Large intestine (tissue), 3 donors: Measurements from ENCODE around the gene TRIM39. TPM values are rescaled to one million over a fixed set of nuclear protein-coding genes. Genes with fewer than 3 reads are reported as not detected.
"Not testable (repeated sequence)": the region's sequence is repeated elsewhere in the genome, so short reads cannot be mapped to it uniquely, and the experiment has no call there.

Experiments used
- DNase-seq, 2 donors: peaks; one replicate each; pipeline versions ENCODE4 v3.0.0 to v3.0.0-alpha.2; 2013
- H3K27ac ChIP-seq: one replicate; pipeline ENCODE4 v1.5.1; 2013; ENCODE audit warnings: low read length
- H3K27me3 ChIP-seq: 2 replicates; pipeline ENCODE4 v1.6.1; 2013; ENCODE audit warnings: low read length; ENCODE audit not compliant: control insufficient read depth, insufficient read depth
- H3K36me3 ChIP-seq: 2 replicates; pipeline ENCODE4 v1.6.1; 2013; ENCODE audit warnings: low read length; ENCODE audit not compliant: control insufficient read depth, insufficient read depth
- H3K4me1 ChIP-seq: one replicate; pipeline ENCODE4 v1.6.1; 2013; ENCODE audit warnings: low read length; ENCODE audit not compliant: control insufficient read depth, insufficient read depth
- H3K4me3 ChIP-seq: one replicate; pipeline ENCODE4 v1.5.1; 2013; ENCODE audit warnings: low read length
- H3K9me3 ChIP-seq: one replicate; pipeline ENCODE4 v1.6.1; 2013; ENCODE audit warnings: mild to moderate bottlenecking, low read depth, low read length, moderate library complexity; ENCODE audit not compliant: control insufficient read depth
- WGBS: methylation state at CpG from one replicate; pipeline ENCODE4 v1.1.5; 2013; ENCODE audit warnings: low lambda C conversion rate; ENCODE audit not compliant: insufficient coverage; 5-methylcytosine and 5-hydroxymethylcytosine counted together
- polyA plus RNA-seq: library from polyadenylated mRNA; unstranded; fragments of 120-200 nt; gene quantifications from one replicate; pipeline ENCODE4 v1.2.1, GENCODE V29; 2013

TRIM39 gene
- polyA plus RNA-seq, 1 donor = 10.9 TPM

DNA sequence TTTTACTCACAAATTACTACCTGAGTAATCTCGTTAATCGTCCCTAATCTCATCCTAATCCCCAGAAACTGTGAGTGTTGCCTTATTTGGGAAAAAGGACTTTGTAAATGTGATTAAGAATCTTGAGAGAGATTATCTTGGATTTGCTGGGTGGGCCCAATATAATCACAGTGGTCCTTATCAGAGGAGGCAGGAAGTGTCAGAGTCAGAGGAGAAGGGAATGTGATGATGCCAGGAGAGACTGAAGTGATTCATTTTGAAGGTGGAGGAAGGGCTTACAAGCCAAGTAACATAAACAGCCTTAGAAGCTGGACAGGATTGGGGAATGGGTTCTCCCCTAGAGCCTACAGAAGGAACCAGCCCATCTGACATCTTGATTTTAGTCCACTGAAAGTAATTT is 34.9 kb downstream of the TRIM39 start:
- Histone ChIP-seq H3K27me3 (peaks cover 63% of the 10 kb centered on the region), H3K4me1 (peaks cover 9% of the 10 kb centered on the region), H3K36me3 (no peaks in the 10 kb centered on the region), H3K4me3 (no peak overlapping the region), H3K9me3 (no peaks in the 10 kb centered on the region), H3K27ac (no peak overlapping the region)
- DNase-seq = no peak
- no CpG with 5 or more reads among the region's 2 CpGs for WGBS

DNA sequence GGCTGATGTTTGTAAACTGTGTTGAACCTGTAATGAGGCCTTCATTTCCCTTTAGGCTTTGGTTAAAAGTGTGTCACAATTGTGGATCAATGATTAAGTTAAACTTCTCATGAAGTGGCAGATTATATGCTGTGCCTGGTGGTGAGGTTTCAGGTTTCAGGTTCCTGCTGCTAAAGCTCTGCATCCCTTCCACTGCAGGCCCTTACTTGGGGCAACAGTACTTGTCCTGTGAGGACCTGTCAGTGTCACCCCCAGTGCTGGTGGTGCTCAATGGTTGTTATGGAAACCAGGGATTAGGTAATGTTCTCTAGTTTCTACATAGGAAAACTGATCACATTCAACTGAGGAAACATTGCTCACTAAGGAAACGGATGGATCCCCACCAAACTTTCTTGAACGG is 36.7 kb downstream of the TRIM39 start:
- Histone ChIP-seq H3K4me3 (no peak overlapping the region), H3K27ac (no peak overlapping the region), H3K4me1 (no peaks in the 10 kb centered on the region), H3K36me3 (no peaks in the 10 kb centered on the region), H3K27me3 (peaks cover 59% of the 10 kb centered on the region), H3K9me3 (no peaks in the 10 kb centered on the region)
- DNase-seq = no peak
- WGBS = no CpG with 5 or more reads among the region's 2 CpGs

DNA sequence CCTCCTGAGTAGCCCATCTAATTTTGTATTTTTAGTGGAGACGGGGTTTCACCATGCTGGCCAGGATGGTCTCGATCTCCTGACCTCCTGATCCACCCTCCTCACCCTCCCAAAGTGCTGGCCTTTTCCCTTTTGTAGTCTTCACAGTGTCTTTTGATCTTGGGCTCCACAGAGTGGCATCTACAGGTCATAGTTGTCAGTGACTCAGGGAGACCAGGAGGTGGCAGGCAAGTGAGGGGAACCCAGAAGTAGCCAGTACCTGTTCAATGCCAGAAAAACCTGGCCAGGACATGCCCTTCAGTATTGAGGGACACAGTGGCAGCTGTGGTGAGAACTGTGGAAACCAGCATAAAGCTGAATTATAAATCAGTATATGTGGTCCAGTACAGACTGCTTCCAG is 37.9 kb downstream of the TRIM39 start:
- Histone ChIP-seq H3K27ac (no peak overlapping the region), H3K27me3 (peaks cover 49% of the 10 kb centered on the region), H3K9me3 (no peaks in the 10 kb centered on the region), H3K4me1 (no peaks in the 10 kb centered on the region), H3K4me3 (no peak overlapping the region), H3K36me3 (no peaks in the 10 kb centered on the region)
- WGBS = no CpG with 5 or more reads among the region's 2 CpGs
- DNase-seq = no peak

DNA sequence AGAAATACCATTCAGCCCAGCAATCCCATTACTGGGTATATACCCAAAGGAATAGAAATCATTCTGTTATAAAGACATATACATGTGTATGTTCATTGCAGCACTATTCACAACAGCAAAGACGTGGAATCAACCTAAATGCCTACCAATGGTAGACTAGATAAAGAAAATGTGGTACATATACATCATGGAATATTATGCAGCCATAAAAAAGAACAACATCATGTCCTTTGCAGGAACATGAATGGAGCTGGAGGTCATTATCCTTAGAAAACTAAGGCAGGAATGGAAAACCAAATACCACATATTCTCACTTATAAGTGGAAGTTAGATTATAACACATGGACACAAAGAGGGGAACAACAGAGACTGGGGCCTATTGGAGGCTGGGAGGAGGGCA is 42.6 kb downstream of the TRIM39 start:
- 40% methylated on average over 1 of the region's 1 CpG for WGBS
- H3K4me1 ChIP-seq = not testable (repeated sequence)
- H3K27me3 ChIP-seq = peaks cover 28% of the 10 kb centered on the region

DNA sequence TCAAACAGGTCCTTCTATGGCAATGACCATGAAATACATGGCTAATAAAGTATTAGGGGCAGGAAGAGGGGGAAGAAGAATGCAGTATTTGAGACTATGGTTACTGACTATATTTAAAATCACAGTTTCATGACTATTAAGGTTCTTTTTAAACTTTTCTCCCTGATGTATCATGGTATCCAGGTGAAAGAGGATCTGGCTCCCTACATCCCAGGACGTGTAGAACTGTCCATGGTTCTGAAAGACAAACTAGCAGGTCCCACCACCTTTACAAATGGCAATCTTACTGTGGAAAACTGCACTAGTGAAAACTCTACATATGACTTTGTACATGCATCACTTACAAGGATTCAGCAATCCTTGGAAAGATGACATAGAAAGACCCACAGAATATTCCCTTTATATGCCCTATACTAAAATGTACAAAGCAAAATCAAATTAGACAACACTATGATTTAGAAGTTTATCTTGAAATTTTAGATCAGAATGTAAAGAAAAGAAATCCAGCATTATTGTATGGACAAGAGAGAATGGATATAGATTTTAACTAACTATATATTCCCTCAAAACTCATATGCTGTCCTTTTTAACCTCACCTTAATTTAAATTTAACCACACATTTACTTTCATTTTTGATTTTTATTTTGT is 51.7 kb downstream of the TRIM39 start:
- no CpG with 5 or more reads among the region's 1 CpG for WGBS
- H3K27me3 ChIP-seq = peaks cover 23% of the 10 kb centered on the region
- DNase-seq = peak in 1 of 2 donors; percentile 31

More for the DNA sequence above, 42.6 kb downstream of the TRIM39 start:
- not testable (repeated sequence) for H3K4me3 ChIP-seq, H3K27ac ChIP-seq, H3K9me3 ChIP-seq, DNase-seq, H3K36me3 ChIP-seq

DNA sequence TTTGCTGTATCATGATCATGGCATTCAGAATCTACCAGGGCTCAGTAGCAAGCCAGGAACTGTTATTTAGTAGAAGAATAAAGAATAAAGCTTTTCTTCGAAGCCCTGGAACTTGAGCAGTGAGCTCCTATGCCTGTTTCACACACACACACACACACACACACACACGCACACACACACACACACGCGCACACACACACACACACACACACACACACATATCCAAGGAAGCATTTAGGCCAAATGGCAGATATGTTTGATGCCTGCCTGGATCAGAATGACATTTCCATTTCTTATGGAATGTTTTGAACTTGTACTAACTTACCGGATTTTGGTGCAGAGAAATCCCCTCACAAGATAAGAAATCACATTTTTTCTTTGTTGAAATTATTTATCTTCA is 53.7 kb downstream of the TRIM39 start:
- DNase-seq = no peak
- Histone ChIP-seq H3K36me3 (no peaks in the 10 kb centered on the region), H3K4me3 (no peak overlapping the region), H3K27ac (no peak overlapping the region), H3K27me3 (peaks cover 21% of the 10 kb centered on the region), H3K4me1 (no peaks in the 10 kb centered on the region), H3K9me3 (no peaks in the 10 kb centered on the region)
- WGBS = 78% methylated on average over 1 of the region's 5 CpGs

More for the DNA sequence above, 51.7 kb downstream of the TRIM39 start:
- Histone ChIP-seq H3K4me3 (no peak overlapping the region), H3K4me1 (no peaks in the 10 kb centered on the region), H3K36me3 (no peaks in the 10 kb centered on the region), H3K27ac (no peak overlapping the region), H3K9me3 (no peaks in the 10 kb centered on the region)

DNA sequence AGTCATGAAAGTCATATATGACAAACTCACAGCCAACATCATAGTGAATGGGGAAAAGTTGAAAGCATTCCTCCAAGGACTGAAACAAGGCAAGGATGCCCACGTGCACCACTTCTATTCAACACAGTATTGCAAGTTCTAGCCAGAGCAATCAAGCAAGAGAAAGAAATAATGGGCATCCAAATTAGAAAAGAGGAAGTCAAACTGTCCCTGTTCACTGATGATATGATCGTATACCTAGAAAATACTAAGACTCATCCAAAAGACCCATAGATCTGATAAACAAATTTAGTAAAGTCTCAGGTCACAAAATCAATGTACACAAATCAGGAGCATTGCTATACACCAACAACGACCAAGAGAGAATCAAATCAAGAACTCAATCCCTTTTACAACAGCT is 59.4 kb downstream of the TRIM39 start:
- H3K27ac ChIP-seq = no peak overlapping the region
- peaks cover 21% of the 10 kb centered on the region for H3K27me3 ChIP-seq

DNA sequence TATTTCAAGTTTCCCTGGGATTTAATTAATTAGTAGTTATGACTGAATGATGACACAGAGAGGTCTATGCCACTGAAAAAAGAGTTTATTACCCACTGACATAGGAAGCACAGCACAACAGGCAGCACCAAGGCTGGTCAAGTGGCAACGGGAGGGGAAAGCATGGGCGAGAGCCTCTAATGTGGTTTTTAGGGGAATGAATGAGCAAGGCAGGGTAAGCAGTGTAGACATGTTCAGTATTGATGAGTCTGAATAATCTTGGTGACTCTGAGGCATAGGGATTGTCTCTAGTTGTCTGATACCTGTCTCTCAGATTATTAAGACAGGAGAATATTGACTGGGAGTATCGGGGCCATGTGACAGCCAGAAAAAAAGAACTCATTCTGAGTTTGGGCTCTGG is 64.5 kb downstream of the TRIM39 start:
- H3K27me3 ChIP-seq = peaks cover 29% of the 10 kb centered on the region
- H3K4me1 ChIP-seq = no peaks in the 10 kb centered on the region
- no peaks in the 10 kb centered on the region for H3K36me3 ChIP-seq
- no peak overlapping the region for H3K27ac ChIP-seq
- H3K9me3 ChIP-seq = no peaks in the 10 kb centered on the region
- no peak overlapping the region for H3K4me3 ChIP-seq
- 100% methylated on average over 1 of the region's 3 CpGs for WGBS
- no peak for DNase-seq

More for the DNA sequence above, 59.4 kb downstream of the TRIM39 start:
- H3K36me3 ChIP-seq = no peaks in the 10 kb centered on the region
- no peak for DNase-seq
- no peaks in the 10 kb centered on the region for H3K4me1 ChIP-seq
- no peak overlapping the region for H3K4me3 ChIP-seq
- no peaks in the 10 kb centered on the region for H3K9me3 ChIP-seq
- WGBS = 80% methylated on average over 1 of the region's 3 CpGs

Other genes with a start within 250 kb of the TRIM39 start
- gene TRIM31, start 213.8 kb upstream of the TRIM39 start, polyA plus RNA-seq = 5.7 TPM
- 6.6 TPM for gene TRIM40, start 190.8 kb upstream of the TRIM39 start, polyA plus RNA-seq
- gene TRIM10, start 165.7 kb upstream of the TRIM39 start, polyA plus RNA-seq = 6.6 TPM
- 51.7 TPM for gene TRIM15, start 163.4 kb upstream of the TRIM39 start, polyA plus RNA-seq
- gene TRIM26, start 113.5 kb upstream of the TRIM39 start, polyA plus RNA-seq = 58.2 TPM
- gene RPP21, start 18.2 kb downstream of the TRIM39 start, polyA plus RNA-seq = 64.7 TPM
- gene HLA-E, start 162.6 kb downstream of the TRIM39 start, polyA plus RNA-seq = 170 TPM
- 54.9 TPM for gene GNL1, start 229.6 kb downstream of the TRIM39 start, polyA plus RNA-seq
- 18.5 TPM for gene PRR3, start 230.4 kb downstream of the TRIM39 start, polyA plus RNA-seq
- 80.3 TPM for gene ABCF1, start 244.5 kb downstream of the TRIM39 start, polyA plus RNA-seq